HepG2 (cell line): Measurements from ENCODE around the gene UQCRHL. TPM values are rescaled to one million over a fixed set of nuclear protein-coding genes. Genes with fewer than 3 reads are reported as not detected.
A peak's percentile ranks its signal among the peaks of the same experiment; 100 is the strongest.

Experiments
- ADNP ChIP-seq: sonication (generic); formaldehyde crosslinking; IDR thresholded peaks from 2 replicates; pipeline ENCODE4 v1.4.0; 2020; ENCODE audit warnings: missing genetic modification reagents
- BORCS8-MEF2B ChIP-seq: sonication (generic); formaldehyde crosslinking; IDR thresholded peaks from 2 replicates; pipeline ENCODE4 v1.8.0; 2022; ENCODE audit warnings: mild to moderate bottlenecking, missing genetic modification reagents
- BRF2 ChIP-seq: sonication (generic); formaldehyde crosslinking; IDR thresholded peaks from 2 replicates; pipeline ENCODE4 v1.8.1; 2022; ENCODE audit warnings: mild to moderate bottlenecking, missing genetic modification reagents
- GLMP ChIP-seq: sonication (generic); formaldehyde crosslinking; IDR thresholded peaks from 2 replicates; pipeline ENCODE4 v1.9.0; 2021; ENCODE audit warnings: missing genetic modification reagents, mild to moderate bottlenecking, borderline replicate concordance
- GPBP1L1 ChIP-seq: sonication (generic); formaldehyde crosslinking; IDR thresholded peaks from 2 replicates; pipeline ENCODE4 v1.5.0; 2020; ENCODE audit warnings: mild to moderate bottlenecking, missing genetic modification reagents
- HINFP ChIP-seq: sonication (generic); formaldehyde crosslinking; IDR thresholded peaks from 2 replicates; pipeline ENCODE4 v1.4.0; 2020; ENCODE audit warnings: low read depth, mild to moderate bottlenecking, missing genetic modification reagents
- HIVEP1 ChIP-seq: sonication (generic); formaldehyde crosslinking; IDR thresholded peaks from 2 replicates; pipeline ENCODE4 v1.4.0; 2020; ENCODE audit warnings: mild to moderate bottlenecking, missing genetic modification reagents
- NFRKB ChIP-seq: fragments of 450-650 bp; IDR thresholded peaks from 2 replicates; pipeline ENCODE4 v1.6.1; 2017
- NKX3-1 ChIP-seq: sonication (generic); formaldehyde crosslinking; IDR thresholded peaks from 2 replicates; pipeline ENCODE4 v1.5.0; 2020; ENCODE audit warnings: missing genetic modification reagents
- PHF8 ChIP-seq: sonication (generic); formaldehyde crosslinking; IDR thresholded peaks from 2 replicates; pipeline ENCODE4 v1.5.0; 2020; ENCODE audit warnings: missing genetic modification reagents
- SP4 ChIP-seq: sonication (generic); formaldehyde crosslinking; IDR thresholded peaks from 2 replicates; pipeline ENCODE4 v1.8.1; 2023; ENCODE audit warnings: mild to moderate bottlenecking, missing genetic modification reagents
- SRSF9 ChIP-seq: fragments of 200-400 bp; formaldehyde crosslinking; IDR thresholded peaks from 2 replicates; pipeline ENCODE4 v1.6.1; 2018; ENCODE audit warnings: borderline replicate concordance, mild to moderate bottlenecking, low read depth, low read length; ENCODE audit not compliant: insufficient read depth, poor library complexity, severe bottlenecking
- ZBTB43 ChIP-seq: sonication (generic); formaldehyde crosslinking; conservative IDR thresholded peaks from 2 replicates; pipeline ENCODE4 v1.4.0; 2020; ENCODE audit warnings: missing genetic modification reagents
- ZFP90 ChIP-seq: sonication (generic); formaldehyde crosslinking; IDR thresholded peaks from 2 replicates; pipeline ENCODE4 v1.8.0; 2022; ENCODE audit warnings: missing genetic modification reagents, mild to moderate bottlenecking, inconsistent platforms, borderline replicate concordance
- ZMYM3 ChIP-seq: sonication (generic); formaldehyde crosslinking; IDR thresholded peaks from 2 replicates; pipeline ENCODE4 v1.5.1; 2020; ENCODE audit warnings: mild to moderate bottlenecking, missing genetic modification reagents
- ZNF101 ChIP-seq: sonication (generic); formaldehyde crosslinking; IDR thresholded peaks from 2 replicates; pipeline ENCODE4 v1.4.0; 2020; ENCODE audit warnings: mild to moderate bottlenecking, low read depth, missing genetic modification reagents, borderline replicate concordance
- ZNF256 ChIP-seq: sonication (generic); formaldehyde crosslinking; conservative IDR thresholded peaks from 2 replicates; pipeline ENCODE4 v1.4.0; 2020; ENCODE audit warnings: missing genetic modification reagents
- ZNF44 ChIP-seq: sonication (generic); formaldehyde crosslinking; IDR thresholded peaks from 2 replicates; pipeline ENCODE4 v1.5.1; 2020; ENCODE audit warnings: mild to moderate bottlenecking, missing genetic modification reagents
- ZNF597 ChIP-seq: sonication (generic); formaldehyde crosslinking; IDR thresholded peaks from 2 replicates; pipeline ENCODE4 v1.5.0; 2020; ENCODE audit warnings: missing genetic modification reagents
- polyA plus RNA-seq, 8 experiments: library from polyadenylated mRNA; depleted of rRNA in 3 of 8; stranded (reverse) in 7 of 8; unstranded in 1 of 8; fragments of >200 nt; fragmentation: Illumina TruSeq in 4 of 8; extraction: Trizol in 4 of 8; gene quantifications; 2 replicates each; pipeline versions ENCODE4 v1.2.1 to v1.2.3, GENCODE V29; 2011 to 2016; ENCODE audit warnings: low read depth in 4 of 8, missing spikeins in 1 of 8, mixed read lengths in 1 of 8; ENCODE audit not compliant: insufficient read depth in 1 of 8
- total RNA-seq, 5 experiments: library from RNA; depleted of rRNA; stranded (reverse); fragments of >200 nt; fragmentation: Illumina TruSeq; extraction: Trizol; gene quantifications; 2 replicates each; pipeline ENCODE4 v1.2.3, GENCODE V29; 2016; ENCODE audit warnings: low read depth in 1 of 5

The UQCRHL gene
- total and polyA plus RNA-seq, 2 of the 13 experiments (the other 11 are each of a cell fraction or from before 2014, with no cell fraction given) = 1.8 to 2.3 TPM

GRCh38 chr1:15799004-15799867 is 8.2 kb downstream of the UQCRHL start (continued):
- TF ChIP-seq ADNP (CRISPR knock-in tag) (0 out of 2 replicates have a peak, but pooled peaks have one; percentile 6), SP4 (no peak), ZNF597 (CRISPR knock-in tag) (no peak), PHF8 (CRISPR knock-in tag) (0 out of 2 replicates have a peak, but pooled peaks have one; percentile 0), GLMP (CRISPR knock-in tag) (no peak), ZFP90 (no peak; the same call in 1 of the 2 replicates), ZNF44 (CRISPR knock-in tag) (no peak), NKX3-1 (CRISPR knock-in tag) (no peak), BRF2 (no peak), HINFP (CRISPR knock-in tag) (no peak), HIVEP1 (CRISPR knock-in tag) (no peak), BORCS8-MEF2B (no peak), GPBP1L1 (no peak), ZMYM3 (CRISPR knock-in tag) (no peak), NFRKB (no peak), ZNF256 (CRISPR knock-in tag) (no peak), ZNF101 (CRISPR knock-in tag) (no peak), ZBTB43 (CRISPR knock-in tag) (no peak), SRSF9 (no peak)
